Keratinocyte (primary cell): ENCODE results near the gene CCNG2. TPM values are rescaled to one million over a fixed set of nuclear protein-coding genes. Genes with fewer than 3 reads are reported as not detected.

Source experiments
- DNase-seq: peaks from one replicate; pipeline ENCODE4 v3.0.0-alpha.2; 2011; ENCODE audit warnings: low read depth, missing footprints, low spot score
- FAIRE-seq: peaks from 2 replicates; lab custom pipeline; 2011; peaks lifted over from hg19 to GRCh38; lab: Jason Lieb, UNC
- H2AFZ ChIP-seq: 2 replicates; pipeline ENCODE4 v1.6.0; 2012; ENCODE audit warnings: low read length, control low read depth, inconsistent platforms; ENCODE audit not compliant: control insufficient read depth
- H3K27ac ChIP-seq: 2 replicates; pipeline ENCODE4 v1.5.1; 2011; ENCODE audit warnings: low read length; ENCODE audit not compliant: control insufficient read depth, insufficient read depth
- H3K27me3 ChIP-seq: 3 replicates; pipeline ENCODE4 v1.6.0; 2011; ENCODE audit warnings: low read length; ENCODE audit not compliant: control insufficient read depth, insufficient read depth; ENCODE audit errors: extremely low read depth
- H3K36me3 ChIP-seq, 2 experiments: 2 replicates in 1 of 2; 3 replicates in 1 of 2; pipeline ENCODE4 v1.5.1; 2011; ENCODE audit warnings: low read length in 2 of 2, mild to moderate bottlenecking in 1 of 2; ENCODE audit not compliant: control insufficient read depth in 2 of 2, insufficient read depth in 2 of 2; ENCODE audit errors: extremely low read depth in 1 of 2
- H3K4me1 ChIP-seq: 3 replicates; pipeline ENCODE4 v1.5.1; 2011; ENCODE audit warnings: low read length; ENCODE audit not compliant: control insufficient read depth, insufficient read depth; ENCODE audit errors: extremely low read depth
- H3K4me2 ChIP-seq: 3 replicates; pipeline ENCODE4 v1.6.0; 2011; ENCODE audit warnings: low read depth, low read length; ENCODE audit not compliant: control insufficient read depth, insufficient read depth; ENCODE audit errors: extremely low read depth
- H3K4me3 ChIP-seq, 3 experiments: fragments of 200-600 bp in 1 of 3; sonication (generic) in 1 of 3; 2 replicates in 2 of 3; 3 replicates in 1 of 3; pipeline ENCODE4 v1.5.1; 2011 to 2016; ENCODE audit warnings: low read length in 3 of 3, mild to moderate bottlenecking in 3 of 3, control low read depth in 2 of 3, inconsistent platforms in 1 of 3, low read depth in 1 of 3, mixed read lengths in 1 of 3, mixed run types in 1 of 3, moderate library complexity in 1 of 3; ENCODE audit not compliant: control insufficient read depth in 2 of 3, insufficient read depth in 2 of 3; ENCODE audit errors: extremely low read depth in 1 of 3
- H3K79me2 ChIP-seq: 2 replicates; pipeline ENCODE4 v1.6.0; 2012; ENCODE audit warnings: low read length; ENCODE audit not compliant: control insufficient read depth, insufficient read depth
- H3K9ac ChIP-seq: 3 replicates; pipeline ENCODE4 v1.6.0; 2011; ENCODE audit warnings: low read length; ENCODE audit not compliant: control insufficient read depth, insufficient read depth; ENCODE audit errors: extremely low read depth
- H3K9me1 ChIP-seq: 3 replicates; pipeline ENCODE4 v1.6.0; 2011; ENCODE audit warnings: low read length; ENCODE audit not compliant: control insufficient read depth, insufficient read depth; ENCODE audit errors: extremely low read depth
- H3K9me3 ChIP-seq: 2 replicates; pipeline ENCODE4 v1.5.1; 2012; ENCODE audit warnings: low read depth, low read length; ENCODE audit not compliant: control insufficient read depth
- H4K20me1 ChIP-seq: 3 replicates; pipeline ENCODE4 v1.6.0; 2011; ENCODE audit warnings: low read length; ENCODE audit not compliant: control insufficient read depth, insufficient read depth; ENCODE audit errors: extremely low read depth
- EZH2 ChIP-seq: IDR thresholded peaks from one replicate; pipeline ENCODE4 v1.6.1; 2012; ENCODE audit warnings: inconsistent platforms, mild to moderate bottlenecking, low read length, moderate library complexity
- dilution Hi-C: fragments of 300-500 bp; cut with MboI; formaldehyde crosslinking; loops from one replicate; pipeline ENCODE4 v1.7.0; 2020; ENCODE audit warnings: low sequenced_read_pairs; ENCODE audit not compliant: extremely low pct_ligation_motif_present
- polyA plus RNA-seq, 5 experiments: library from polyadenylated mRNA; depleted of rRNA in 3 of 5; stranded (reverse) in 3 of 5; stranded (forward) in 1 of 5; unstranded in 1 of 5; fragments of >200 nt; gene quantifications; 1 replicate in 1 of 5; 2 replicates in 3 of 5; 3 replicates in 1 of 5; pipeline versions ENCODE4 v1.2.1 to v1.2.3, GENCODE V29; 2011 to 2012; ENCODE audit warnings: missing spikeins in 2 of 5, low read depth in 1 of 5, low replicate concordance in 1 of 5
- TF ChIP-seq, protein P1 (sequence below), 3 experiments: IDR thresholded peaks in 1 of 3; conservative IDR thresholded peaks in 1 of 3; optimal IDR thresholded peaks in 1 of 3; 2 replicates in 2 of 3; 3 replicates in 1 of 3; pipeline versions ENCODE3 to v1.5.1; 2011; ENCODE audit warnings: low read length in 3 of 3, mild to moderate bottlenecking in 3 of 3, moderate library complexity in 2 of 3, control low read depth in 1 of 3, inconsistent platforms in 1 of 3; ENCODE audit not compliant: insufficient read depth in 2 of 3; ENCODE audit errors: extremely low read depth in 1 of 3

CCNG2 gene
- polyA plus RNA-seq, 1 donor (not counting 4 experiments of a cell fraction or from before 2014, with no cell fraction given): 96.9 TPM

DNA sequence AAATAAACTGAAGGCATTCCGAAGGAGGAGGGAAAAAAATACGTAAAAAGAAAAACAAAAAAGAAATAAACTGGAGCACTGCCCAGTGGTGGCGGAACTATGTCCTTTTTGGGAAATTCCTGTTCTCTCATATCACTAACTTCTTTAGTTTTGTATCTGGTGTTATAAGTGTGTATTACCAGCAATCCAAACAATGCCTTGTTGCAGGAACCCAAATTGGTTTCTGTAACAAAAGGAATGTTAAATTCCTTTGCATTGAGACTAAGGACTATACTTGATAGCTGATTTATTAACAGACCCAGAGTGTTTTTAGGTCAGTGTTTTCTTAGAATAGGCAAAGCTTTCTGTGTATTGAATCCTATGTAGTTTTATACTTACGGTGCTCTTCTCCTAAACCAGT, 6.6 kb downstream of the CCNG2 start:
- no peaks in the 10 kb centered on the region for H3K9me1 ChIP-seq
- no peak overlapping the region for H3K4me3 ChIP-seq
- no peak overlapping the region for H3K4me2 ChIP-seq
- H3K9ac ChIP-seq: no peak overlapping the region
- H3K36me3 ChIP-seq: peaks cover 22 to 55% of the 10 kb centered on the region in 2 experiments
- H4K20me1 ChIP-seq: no peaks in the 10 kb centered on the region
- TF ChIP-seq EZH2: no peak
- TF ChIP-seq, protein P1, sequence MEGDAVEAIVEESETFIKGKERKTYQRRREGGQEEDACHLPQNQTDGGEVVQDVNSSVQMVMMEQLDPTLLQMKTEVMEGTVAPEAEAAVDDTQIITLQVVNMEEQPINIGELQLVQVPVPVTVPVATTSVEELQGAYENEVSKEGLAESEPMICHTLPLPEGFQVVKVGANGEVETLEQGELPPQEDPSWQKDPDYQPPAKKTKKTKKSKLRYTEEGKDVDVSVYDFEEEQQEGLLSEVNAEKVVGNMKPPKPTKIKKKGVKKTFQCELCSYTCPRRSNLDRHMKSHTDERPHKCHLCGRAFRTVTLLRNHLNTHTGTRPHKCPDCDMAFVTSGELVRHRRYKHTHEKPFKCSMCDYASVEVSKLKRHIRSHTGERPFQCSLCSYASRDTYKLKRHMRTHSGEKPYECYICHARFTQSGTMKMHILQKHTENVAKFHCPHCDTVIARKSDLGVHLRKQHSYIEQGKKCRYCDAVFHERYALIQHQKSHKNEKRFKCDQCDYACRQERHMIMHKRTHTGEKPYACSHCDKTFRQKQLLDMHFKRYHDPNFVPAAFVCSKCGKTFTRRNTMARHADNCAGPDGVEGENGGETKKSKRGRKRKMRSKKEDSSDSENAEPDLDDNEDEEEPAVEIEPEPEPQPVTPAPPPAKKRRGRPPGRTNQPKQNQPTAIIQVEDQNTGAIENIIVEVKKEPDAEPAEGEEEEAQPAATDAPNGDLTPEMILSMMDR (optimal IDR thresholded peaks at IDR 0.05 in 1 of 3, IDR thresholded peaks at IDR 0.05 in 1 of 3, conservative IDR thresholded peaks at IDR 0.05 in 1 of 3; ENCODE audit: extremely low read depth in 1 of 3, insufficient read depth in 2 of 3, low read length in 3 of 3): no peak
- dilution Hi-C loops: no loop called here
- no peak for DNase-seq
- no peak overlapping the region for H3K27ac ChIP-seq
- H2AFZ ChIP-seq: no peak overlapping the region
- no peaks in the 10 kb centered on the region for H3K9me3 ChIP-seq
- H3K27me3 ChIP-seq: no peaks in the 10 kb centered on the region
- peaks cover 18% of the 10 kb centered on the region for H3K79me2 ChIP-seq
- FAIRE-seq: no peak
- peaks cover 8% of the 10 kb centered on the region for H3K4me1 ChIP-seq

DNA sequence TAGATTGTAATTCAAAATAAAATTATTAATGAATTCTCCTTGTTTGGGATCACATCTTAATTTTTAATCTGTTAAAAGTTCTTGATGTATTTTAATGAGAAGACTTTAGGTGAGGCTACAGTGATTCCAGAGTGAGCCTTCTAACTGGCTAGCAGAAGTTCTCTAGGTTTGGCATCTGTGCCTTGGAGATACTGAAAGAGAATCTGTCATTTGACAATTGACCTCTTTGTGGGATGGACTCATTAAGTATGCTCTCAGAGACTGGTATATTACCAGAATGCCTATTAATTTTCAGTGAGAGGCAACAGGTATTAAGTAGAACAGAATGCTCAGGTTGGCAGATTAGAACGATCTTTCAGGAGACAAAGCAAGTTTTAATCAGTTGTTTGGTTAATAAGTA, 10.2 kb downstream of the CCNG2 start:
- no peak for DNase-seq
- H3K27ac ChIP-seq: no peak overlapping the region
- FAIRE-seq: no peak
- H4K20me1 ChIP-seq: no peaks in the 10 kb centered on the region
- no peak overlapping the region for H3K4me2 ChIP-seq
- no peak overlapping the region for H3K4me3 ChIP-seq
- H2AFZ ChIP-seq: no peak overlapping the region
- no peak overlapping the region for H3K9ac ChIP-seq
- H3K79me2 ChIP-seq: no peaks in the 10 kb centered on the region
- H3K27me3 ChIP-seq: no peaks in the 10 kb centered on the region
- H3K9me3 ChIP-seq: no peaks in the 10 kb centered on the region
- TF ChIP-seq, protein P1 (optimal IDR thresholded peaks at IDR 0.05 in 1 of 3, IDR thresholded peaks at IDR 0.05 in 1 of 3, conservative IDR thresholded peaks at IDR 0.05 in 1 of 3; ENCODE audit: extremely low read depth in 1 of 3, insufficient read depth in 2 of 3, low read length in 3 of 3): no peak
- no peak for TF ChIP-seq EZH2
- peaks cover 17% of the 10 kb centered on the region for H3K4me1 ChIP-seq
- dilution Hi-C loops: no loop called here
- H3K9me1 ChIP-seq: no peaks in the 10 kb centered on the region
- peaks cover 19 to 50% of the 10 kb centered on the region in 2 experiments for H3K36me3 ChIP-seq
